OCI-LY7 (cell line): Measurements from ENCODE around the gene SLC4A9. TPM values are rescaled to one million over a fixed set of nuclear protein-coding genes. Genes with fewer than 3 reads are reported as not detected.

ENCODE experiments used
- BruUV-seq: library from RNA; stranded (reverse); fragments of 400-500 nt; replicated peaks from 2 replicates; lab custom pipeline; 2021; lab: Mats Ljungman, UMichigan
- CTCF ChIA-PET: fragments of 300-600 bp; sonication (Branson Sonifier 250); formaldehyde crosslinking; loops from one replicate; lab custom pipeline; 2022; ENCODE audit warnings: antibody characterized with exemption; ENCODE audit not compliant: unreplicated experiment; lab: Charles Lee
- POLR2A ChIA-PET: fragments of 300-600 bp; sonication (Branson Sonifier 250); formaldehyde crosslinking; loops from one replicate; lab custom pipeline; 2022; ENCODE audit warnings: antibody characterized with exemption; lab: Charles Lee
- DNase-seq: peaks from one replicate; pipeline ENCODE4 v3.0.0-alpha.2; 2015; ENCODE audit warnings: low spot score
- H2AFZ ChIP-seq: fragments of 200-600 bp; sonication (generic), shearing (Covaris generic); 2 replicates; pipeline ENCODE4 v1.6.1; 2014; ENCODE audit warnings: mild to moderate bottlenecking, antibody characterized with exemption, low read length, moderate library complexity
- H3K27ac ChIP-seq: fragments of 200-600 bp; sonication (generic); 2 replicates; pipeline ENCODE4 v1.5.1; 2014; ENCODE audit warnings: mixed run types, low read depth, mild to moderate bottlenecking, moderate library complexity, low read length, inconsistent platforms; ENCODE audit not compliant: poor library complexity, severe bottlenecking
- H3K36me3 ChIP-seq: fragments of 200-600 bp; sonication (generic); 2 replicates; pipeline ENCODE4 v1.6.1; 2014; ENCODE audit warnings: mild to moderate bottlenecking, antibody characterized with exemption, low read length, moderate library complexity, mixed read lengths; ENCODE audit not compliant: insufficient read depth
- H3K4me1 ChIP-seq: fragments of 200-600 bp; sonication (generic); 2 replicates; pipeline ENCODE4 v1.5.1; 2014; ENCODE audit warnings: mild to moderate bottlenecking, low read length; ENCODE audit not compliant: insufficient read depth, poor library complexity, severe bottlenecking
- H3K4me2 ChIP-seq: fragments of 200-600 bp; sonication (generic); 2 replicates; pipeline ENCODE4 v1.6.1; 2014; ENCODE audit warnings: mild to moderate bottlenecking, low read length
- H3K4me3 ChIP-seq: fragments of 200-600 bp; sonication (generic); 2 replicates; pipeline ENCODE4 v1.5.1; 2014; ENCODE audit warnings: mild to moderate bottlenecking, low read depth, low read length; ENCODE audit not compliant: poor library complexity, severe bottlenecking
- H3K79me2 ChIP-seq: fragments of 200-600 bp; sonication (generic); 2 replicates; pipeline ENCODE4 v1.6.1; 2016; ENCODE audit warnings: low read depth, mild to moderate bottlenecking, low read length, moderate library complexity, mixed read lengths; ENCODE audit not compliant: insufficient read depth
- H3K9me2 ChIP-seq: fragments of 200-600 bp; sonication (generic); 2 replicates; pipeline ENCODE4 v1.6.1; 2016; ENCODE audit warnings: mild to moderate bottlenecking, low read length, mixed read lengths; ENCODE audit not compliant: insufficient read depth
- H3K9me3 ChIP-seq: fragments of 200-600 bp; sonication (generic); 2 replicates; pipeline ENCODE4 v1.6.1; 2014; ENCODE audit warnings: mild to moderate bottlenecking, mixed run types, low read length, mixed read lengths
- H4K20me1 ChIP-seq: fragments of 200-600 bp; sonication (generic); 2 replicates; pipeline ENCODE4 v1.6.1; 2014; ENCODE audit warnings: mild to moderate bottlenecking, antibody characterized with exemption, low read length, moderate library complexity, mixed read lengths; ENCODE audit not compliant: insufficient read depth
- EZH2phosphoT487 ChIP-seq: fragments of 200-600 bp; sonication (generic); IDR thresholded peaks from 2 replicates; pipeline ENCODE4 v1.6.1; 2018; ENCODE audit warnings: low read depth, borderline replicate concordance, mild to moderate bottlenecking, mixed run types, antibody characterized with exemption, low read length, moderate library complexity, mixed read lengths
- intact Hi-C: fragments of 100-400 bp; cut with micrococcal nuclease; formaldehyde crosslinking; loops from one replicate; pipeline ENCODE4 v1.10.0; 2022; ENCODE audit not compliant: unreplicated experiment
- total RNA-seq, 2 experiments: library from RNA; depleted of rRNA in 1 of 2; stranded (reverse); fragments of >200 nt in 1 of 2; shearing (Covaris generic) in 1 of 2; gene quantifications; 2 replicates each; pipeline ENCODE4 v1.2.3, GENCODE V29; 2014 to 2022
- TF ChIP-seq, protein P1 (sequence below): fragments of 200-600 bp; sonication (generic); conservative IDR thresholded peaks from 2 replicates; pipeline ENCODE4 v1.5.1; 2014; ENCODE audit warnings: mild to moderate bottlenecking, antibody characterized with exemption, low read length, moderate library complexity, mixed read lengths

SLC4A9 gene
- total RNA-seq, 2 experiments from 2014 or later, result 0.22 to 2.6 TPM

DNA sequence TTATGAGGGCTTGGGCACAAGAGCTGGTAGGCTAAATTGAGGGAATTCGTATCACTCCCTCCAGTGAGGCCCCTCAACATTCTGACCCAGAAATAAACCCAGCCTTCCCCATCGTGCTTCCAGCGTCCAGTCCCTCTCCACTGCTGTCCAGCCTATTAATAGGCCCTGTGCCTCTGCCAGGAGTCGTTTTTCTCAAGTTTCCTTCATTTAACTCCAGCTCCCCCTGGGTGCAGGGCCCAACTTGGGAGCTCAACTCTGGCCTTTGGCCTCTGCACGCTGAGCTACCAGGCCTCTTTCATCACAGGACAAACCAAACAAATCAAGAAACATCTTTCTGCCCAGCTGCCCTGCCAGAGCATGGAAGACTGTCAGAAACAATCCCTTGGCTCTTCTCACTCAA is 23.6 kb upstream of the SLC4A9 start:
- CTCF ChIA-PET, result interaction anchor here (0.9 to 1.8 kb wide), 2 partner anchors 9 to 10 kb away, joined by 8 read pairs; partner anchors contain the start of gene HBEGF

DNA sequence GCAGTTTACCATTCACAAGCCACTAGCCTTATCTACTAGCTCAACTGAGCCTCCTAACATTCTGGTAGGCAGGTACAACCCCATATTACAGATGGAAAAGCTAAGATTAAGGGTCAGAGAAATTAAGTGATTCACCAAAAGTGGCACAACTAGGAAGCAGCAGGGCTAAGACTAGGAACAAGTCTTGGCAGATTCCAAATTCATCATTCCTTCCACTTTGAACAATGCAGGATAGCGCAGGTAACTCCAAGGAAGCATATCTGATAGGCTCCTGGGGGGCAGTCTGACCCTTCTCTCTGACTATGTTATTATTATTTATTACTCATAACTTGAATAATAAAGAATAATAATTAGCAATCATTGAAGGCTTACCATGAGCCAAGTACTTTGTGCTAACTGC is 22.1 kb upstream of the SLC4A9 start:
- TF ChIP-seq, protein P1, sequence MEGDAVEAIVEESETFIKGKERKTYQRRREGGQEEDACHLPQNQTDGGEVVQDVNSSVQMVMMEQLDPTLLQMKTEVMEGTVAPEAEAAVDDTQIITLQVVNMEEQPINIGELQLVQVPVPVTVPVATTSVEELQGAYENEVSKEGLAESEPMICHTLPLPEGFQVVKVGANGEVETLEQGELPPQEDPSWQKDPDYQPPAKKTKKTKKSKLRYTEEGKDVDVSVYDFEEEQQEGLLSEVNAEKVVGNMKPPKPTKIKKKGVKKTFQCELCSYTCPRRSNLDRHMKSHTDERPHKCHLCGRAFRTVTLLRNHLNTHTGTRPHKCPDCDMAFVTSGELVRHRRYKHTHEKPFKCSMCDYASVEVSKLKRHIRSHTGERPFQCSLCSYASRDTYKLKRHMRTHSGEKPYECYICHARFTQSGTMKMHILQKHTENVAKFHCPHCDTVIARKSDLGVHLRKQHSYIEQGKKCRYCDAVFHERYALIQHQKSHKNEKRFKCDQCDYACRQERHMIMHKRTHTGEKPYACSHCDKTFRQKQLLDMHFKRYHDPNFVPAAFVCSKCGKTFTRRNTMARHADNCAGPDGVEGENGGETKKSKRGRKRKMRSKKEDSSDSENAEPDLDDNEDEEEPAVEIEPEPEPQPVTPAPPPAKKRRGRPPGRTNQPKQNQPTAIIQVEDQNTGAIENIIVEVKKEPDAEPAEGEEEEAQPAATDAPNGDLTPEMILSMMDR, result no peak
- TF ChIP-seq EZH2phosphoT487, result no peak
- POLR2A ChIA-PET, result interaction anchor here (0.9 to 1.1 kb wide), 3 partner anchors 8 to 100 kb away, joined by 3 read pairs; partner anchors contain the start of gene HBEGF

More for the DNA sequence above, 23.6 kb upstream of the SLC4A9 start:
- H3K27ac ChIP-seq, result no peak overlapping the region
- no peak for TF ChIP-seq EZH2phosphoT487
- TF ChIP-seq, protein P1, result no peak
- no peaks in the 10 kb centered on the region for H3K79me2 ChIP-seq
- BruUV-seq, result no TSS peak
- H3K9me2 ChIP-seq, result no peaks in the 10 kb centered on the region
- H3K4me1 ChIP-seq, result peaks cover 10% of the 10 kb centered on the region
- H3K36me3 ChIP-seq, result peaks cover 3% of the 10 kb centered on the region; the same call in 1 of the 2 replicates
- no peak overlapping the region for H3K4me3 ChIP-seq
- H3K9me3 ChIP-seq, result no peaks in the 10 kb centered on the region
- H3K4me2 ChIP-seq, result no peak overlapping the region
- intact Hi-C loops, result no loop called here
- DNase-seq, result no peak
- POLR2A ChIA-PET, result interaction anchor here (0.6 to 0.7 kb wide), 5 partner anchors 11 to 123 kb away, joined by 3 to 9 read pairs (median 4); no protein-coding TSS in a partner anchor
- no peak overlapping the region for H2AFZ ChIP-seq
- H4K20me1 ChIP-seq, result no peaks in the 10 kb centered on the region

DNA sequence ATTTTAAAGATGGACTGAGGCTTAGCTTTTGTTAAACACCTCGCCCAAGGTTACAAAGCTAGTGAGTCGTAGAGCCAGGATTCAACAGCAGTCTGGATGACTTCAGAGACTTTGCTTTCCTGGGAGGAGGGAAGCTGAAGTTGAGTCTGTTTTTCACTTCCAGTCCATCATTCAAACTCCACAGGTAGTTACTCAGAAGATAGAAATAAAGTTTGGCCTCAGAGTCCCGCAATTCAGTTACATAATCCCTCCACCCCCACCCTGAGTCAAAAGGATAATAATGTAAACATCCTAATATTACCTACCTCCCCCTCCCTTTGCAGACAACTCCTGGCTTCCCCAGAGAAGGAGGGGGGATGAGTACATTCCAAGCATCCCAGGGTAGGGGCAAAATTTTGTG is 21.7 kb upstream of the SLC4A9 start:
- Histone ChIP-seq H4K20me1 (no peaks in the 10 kb centered on the region), H2AFZ (no peak overlapping the region), H3K9me3 (no peaks in the 10 kb centered on the region), H3K9me2 (no peaks in the 10 kb centered on the region), H3K4me1 (peaks cover 29% of the 10 kb centered on the region), H3K4me3 (no peak overlapping the region), H3K36me3 (peaks cover 3% of the 10 kb centered on the region; the same call in 1 of the 2 replicates), H3K79me2 (no peaks in the 10 kb centered on the region), H3K27ac (no peak overlapping the region), H3K4me2 (no peak overlapping the region)
- intact Hi-C loops, result no loop called here
- BruUV-seq, result no TSS peak
- no peak for DNase-seq
- ChIA-PET CTCF (no interaction called here), POLR2A (interaction anchor here (1.0 to 1.1 kb wide), 2 partner anchors 8 to 101 kb away, joined by 3 read pairs; partner anchors contain the start of gene HBEGF)
- TF ChIP-seq, protein P1, result no peak
- TF ChIP-seq EZH2phosphoT487, result no peak

More for the DNA sequence above, 22.1 kb upstream of the SLC4A9 start:
- Histone ChIP-seq H3K4me2 (no peak overlapping the region), H3K79me2 (no peaks in the 10 kb centered on the region), H2AFZ (no peak overlapping the region), H3K27ac (no peak overlapping the region), H3K4me3 (no peak overlapping the region), H3K36me3 (peaks cover 3% of the 10 kb centered on the region; the same call in 1 of the 2 replicates), H3K4me1 (peaks cover 25% of the 10 kb centered on the region), H4K20me1 (no peaks in the 10 kb centered on the region), H3K9me2 (no peaks in the 10 kb centered on the region), H3K9me3 (no peaks in the 10 kb centered on the region)
- no peak for DNase-seq
- CTCF ChIA-PET, result interaction anchor here (1.8 kb wide), 1 partner anchor 9 kb away, joined by 8 read pairs; the partner anchor contains the start of gene HBEGF
- no TSS peak for BruUV-seq
- intact Hi-C loops, result no loop called here
